HUES64 (cell line): ENCODE results near the gene EED.

Experiments
- H3K27ac ChIP-seq: 2 replicates; pipeline ENCODE4 v1.7.0; 2013; ENCODE audit warnings: low read depth, low read length, inconsistent platforms
- H3K27me3 ChIP-seq: 2 replicates; pipeline ENCODE4 v1.6.1; 2013; ENCODE audit warnings: mild to moderate bottlenecking, low read length; ENCODE audit not compliant: insufficient read depth
- H3K36me3 ChIP-seq: 2 replicates; pipeline ENCODE4 v1.6.1; 2013; ENCODE audit warnings: mild to moderate bottlenecking, low read length; ENCODE audit not compliant: insufficient read depth
- H3K4me1 ChIP-seq: 2 replicates; pipeline ENCODE4 v1.6.1; 2013; ENCODE audit warnings: mild to moderate bottlenecking, low read length, moderate library complexity; ENCODE audit not compliant: insufficient read depth
- H3K4me3 ChIP-seq: 2 replicates; pipeline ENCODE4 v1.5.1; 2013; ENCODE audit warnings: mild to moderate bottlenecking, low read length, moderate library complexity
- H3K9ac ChIP-seq: 2 replicates; pipeline ENCODE4 v1.6.1; 2013; ENCODE audit warnings: mild to moderate bottlenecking, low read depth, low read length
- H3K9me3 ChIP-seq: 2 replicates; pipeline ENCODE4 v1.6.1; 2013; ENCODE audit warnings: low read depth, low read length; ENCODE audit not compliant: insufficient read depth
- WGBS: fragments of 150-250, 120-280 bp; methylation state at CpG from one replicate; pipeline ENCODE4 v1.1.7; 2013; ENCODE audit warnings: missing lambda C conversion rate; 5-methylcytosine and 5-hydroxymethylcytosine counted together

The EED gene

GRCh38 chr11:86237267-86237804 is 7.2 kb upstream of the EED start:
- Histone ChIP-seq H3K4me3 (no peak overlapping the region), H3K27me3 (no peaks in the 10 kb centered on the region), H3K4me1 (peaks cover 8% of the 10 kb centered on the region; the same call in 1 of the 2 replicates), H3K36me3 (no peaks in the 10 kb centered on the region), H3K27ac (no peak overlapping the region), H3K9me3 (no peaks in the 10 kb centered on the region), H3K9ac (no peak overlapping the region)
- WGBS, result 94% methylated on average over 8 of the region's 9 CpGs

- H3K4me1 ChIP-seq, result peaks cover 6% of the 10 kb centered on the region; the same call in 1 of the 2 replicates
- H3K27ac ChIP-seq, result no peak overlapping the region
- 84% methylated on average over 4 of the region's 4 CpGs for WGBS
- no peaks in the 10 kb centered on the region for H3K9me3 ChIP-seq
- no peaks in the 10 kb centered on the region for H3K27me3 ChIP-seq
- no peaks in the 10 kb centered on the region for H3K36me3 ChIP-seq
- H3K4me3 ChIP-seq, result no peak overlapping the region
- no peak overlapping the region for H3K9ac ChIP-seq
Observed at GRCh38 chr11:86240164-86240563, 4.4 kb upstream of the EED start.

GRCh38 chr11:86241956-86242535 is 2.5 kb upstream of the EED start:
- no peak overlapping the region for H3K9ac ChIP-seq
- peaks cover 11% of the 10 kb centered on the region for H3K4me1 ChIP-seq
- H3K4me3 ChIP-seq, result no peak overlapping the region
- no peaks in the 10 kb centered on the region for H3K36me3 ChIP-seq
- H3K9me3 ChIP-seq, result no peaks in the 10 kb centered on the region
- 94% methylated on average over 3 of the region's 4 CpGs for WGBS
- H3K27me3 ChIP-seq, result no peaks in the 10 kb centered on the region; the same call in 1 of the 2 replicates
- no peak overlapping the region for H3K27ac ChIP-seq

- 98% methylated on average over 2 of the region's 2 CpGs for WGBS
- H3K4me1 ChIP-seq, result peaks cover 19% of the 10 kb centered on the region
- H3K27ac ChIP-seq, result no peak overlapping the region
- H3K4me3 ChIP-seq, result no peak overlapping the region; the same call in 1 of the 2 replicates
- no peaks in the 10 kb centered on the region for H3K9me3 ChIP-seq
- H3K36me3 ChIP-seq, result no peaks in the 10 kb centered on the region
- no peak overlapping the region for H3K9ac ChIP-seq
- no peaks in the 10 kb centered on the region; the same call in 1 of the 2 replicates for H3K27me3 ChIP-seq
Observed at GRCh38 chr11:86243396-86243795, 1.2 kb upstream of the EED start.

DNA sequence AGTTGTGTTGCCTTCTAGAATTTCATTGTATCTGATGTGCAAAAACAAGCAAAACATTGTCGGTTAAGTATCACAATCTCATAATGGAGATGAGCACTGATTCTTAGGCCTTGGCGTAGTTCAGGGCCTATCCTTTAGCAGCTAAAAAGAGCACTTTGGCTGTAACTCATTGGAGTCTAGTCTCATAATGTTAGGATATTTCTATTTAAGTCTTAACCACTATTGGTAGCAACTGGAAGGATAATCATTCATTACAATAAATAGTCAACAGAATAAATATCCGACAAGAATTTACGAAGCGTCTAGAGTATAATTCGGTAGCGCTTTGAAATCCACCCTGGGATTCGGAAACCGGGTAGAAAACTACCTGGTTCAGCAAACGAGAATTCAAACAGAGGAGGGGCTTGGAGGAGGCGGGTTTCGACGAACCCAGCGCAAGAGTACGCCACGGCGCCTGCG is 461 bp upstream of the EED start:
- no peaks in the 10 kb centered on the region; the same call in 1 of the 2 replicates for H3K27me3 ChIP-seq
- peak overlapping the region; percentile 85 for H3K4me3 ChIP-seq
- H3K27ac ChIP-seq, result peak overlapping the region; percentile 97
- 4% methylated on average over 18 of the region's 18 CpGs for WGBS
- H3K9ac ChIP-seq, result peak overlapping the region; percentile 98
- H3K36me3 ChIP-seq, result no peaks in the 10 kb centered on the region
- no peaks in the 10 kb centered on the region for H3K9me3 ChIP-seq
- peaks cover 26% of the 10 kb centered on the region for H3K4me1 ChIP-seq

GRCh38 chr11:86245369-86246292 is 1.1 kb downstream of the EED start:
- Histone ChIP-seq H3K9ac (peak overlapping the region; percentile 78), H3K9me3 (no peaks in the 10 kb centered on the region), H3K4me1 (peaks cover 39% of the 10 kb centered on the region), H3K4me3 (peak overlapping the region; percentile 85), H3K27me3 (no peaks in the 10 kb centered on the region; the same call in 1 of the 2 replicates), H3K36me3 (no peaks in the 10 kb centered on the region; the same call in 1 of the 2 replicates), H3K27ac (peak overlapping the region; percentile 65; the same call in 1 of the 2 replicates)
- WGBS, result under 1% methylated on average over 35 of the region's 38 CpGs

- Histone ChIP-seq H3K9me3 (no peaks in the 10 kb centered on the region), H3K36me3 (no peaks in the 10 kb centered on the region; the same call in 1 of the 2 replicates), H3K27me3 (no peaks in the 10 kb centered on the region; the same call in 1 of the 2 replicates), H3K4me3 (peak overlapping the region; percentile 85), H3K27ac (no peak overlapping the region), H3K4me1 (peaks cover 39% of the 10 kb centered on the region), H3K9ac (peak overlapping the region; percentile 78; the same call in 1 of the 2 replicates)
- WGBS, result 57% methylated on average over 3 of the region's 5 CpGs
Observed at GRCh38 chr11:86246293-86246675, 1.7 kb downstream of the EED start.

DNA sequence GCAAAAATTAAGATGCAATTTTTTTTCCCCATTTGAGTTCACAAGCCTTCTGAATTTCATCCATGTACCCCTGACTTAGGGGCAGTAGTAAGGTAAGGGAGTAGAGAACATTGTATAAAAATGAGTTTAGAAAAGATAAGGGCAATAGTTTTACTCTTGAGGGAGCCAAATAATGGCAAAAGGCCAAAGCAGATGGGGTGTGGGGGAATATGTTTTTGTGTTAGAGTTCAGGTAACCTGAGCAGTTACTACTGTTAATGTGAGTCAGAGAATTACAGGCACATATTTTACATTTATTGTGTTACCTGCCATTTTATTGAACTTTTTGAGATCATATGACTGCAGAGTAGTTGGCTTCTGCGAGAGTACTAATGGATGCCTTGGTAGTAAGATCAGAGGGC is 3.1 kb downstream of the EED start:
- Histone ChIP-seq H3K36me3 (peaks cover 7% of the 10 kb centered on the region; the same call in 1 of the 2 replicates), H3K9ac (no peak overlapping the region), H3K9me3 (no peaks in the 10 kb centered on the region), H3K4me1 (peaks cover 39% of the 10 kb centered on the region), H3K27me3 (no peaks in the 10 kb centered on the region; the same call in 1 of the 2 replicates), H3K4me3 (no peak overlapping the region), H3K27ac (no peak overlapping the region)
- WGBS, result 88% methylated on average over 1 of the region's 1 CpG

GRCh38 chr11:86248609-86249008 is 4.1 kb downstream of the EED start:
- H3K9me3 ChIP-seq, result no peaks in the 10 kb centered on the region
- WGBS, result 71% methylated on average over 4 of the region's 4 CpGs
- H3K4me1 ChIP-seq, result peaks cover 39% of the 10 kb centered on the region
- H3K27ac ChIP-seq, result no peak overlapping the region
- H3K9ac ChIP-seq, result no peak overlapping the region
- H3K27me3 ChIP-seq, result no peaks in the 10 kb centered on the region; the same call in 1 of the 2 replicates
- no peak overlapping the region for H3K4me3 ChIP-seq
- H3K36me3 ChIP-seq, result peaks cover 7% of the 10 kb centered on the region; the same call in 1 of the 2 replicates

DNA sequence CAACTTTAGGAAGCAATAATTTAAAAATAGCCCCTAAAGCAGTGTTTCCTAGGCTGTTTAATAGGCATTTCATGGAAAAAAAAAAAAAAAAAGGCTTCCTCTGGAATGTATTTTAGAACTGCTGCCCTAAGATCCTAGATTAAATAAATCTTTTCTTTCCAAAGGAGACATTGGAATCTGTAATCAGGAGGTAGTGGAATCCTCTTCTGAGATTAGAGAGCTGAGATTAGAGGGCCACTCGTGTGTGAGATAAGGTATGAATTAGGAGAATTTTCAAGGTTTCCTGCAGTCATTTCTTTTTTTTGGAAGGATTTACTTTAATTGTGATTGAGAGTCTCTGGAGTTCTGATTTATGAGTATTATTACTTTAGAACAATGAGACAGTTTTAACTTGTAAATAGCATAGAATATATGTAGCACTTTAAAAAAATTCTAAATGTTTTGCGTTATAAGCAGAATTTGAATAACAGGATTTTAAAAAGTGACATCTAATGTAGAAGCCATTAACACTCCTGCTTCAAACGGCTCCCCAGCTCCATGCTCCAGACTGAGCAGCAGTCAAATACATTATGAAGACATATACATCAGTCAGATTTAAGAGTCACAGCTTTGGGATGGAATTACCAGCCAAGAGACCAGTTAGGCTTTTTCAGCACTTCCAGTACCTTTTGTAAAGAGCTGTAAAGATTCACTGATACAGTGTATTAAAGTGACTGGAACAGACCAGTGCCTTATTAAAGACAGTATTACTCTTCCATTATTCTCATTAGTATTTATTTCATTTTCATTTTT is 5.0 kb downstream of the EED start:
- Histone ChIP-seq H3K27me3 (no peaks in the 10 kb centered on the region; the same call in 1 of the 2 replicates), H3K27ac (no peak overlapping the region), H3K36me3 (peaks cover 7% of the 10 kb centered on the region; the same call in 1 of the 2 replicates), H3K9me3 (no peaks in the 10 kb centered on the region), H3K4me1 (peaks cover 35% of the 10 kb centered on the region), H3K4me3 (no peak overlapping the region), H3K9ac (no peak overlapping the region)
- 63% methylated on average over 2 of the region's 3 CpGs for WGBS
